SK-N-SH treated with all-trans-retinoic acid at 6 μM for 48 hours (cell line): Measurements from ENCODE around the gene NUP93.

Source experiments
- ATAC-seq: fragments of 200-7000 bp; cut with Tn5 transposase; 3 replicates; pipeline ENCODE4 v1.9.1; 2020; ENCODE audit warnings: mild to moderate bottlenecking, moderate library complexity
- ARNTL ChIP-seq: fragments of 450-650 bp; formaldehyde crosslinking; IDR thresholded peaks from 2 replicates; pipeline ENCODE4 v1.5.0; 2020; ENCODE audit warnings: low read depth, mild to moderate bottlenecking, moderate library complexity, borderline replicate concordance
- BACH2 ChIP-seq: fragments of 250-450 bp; sonication (Bioruptor Pico); IDR thresholded peaks from 2 replicates; pipeline ENCODE4 v1.9.0; 2021; ENCODE audit warnings: mild to moderate bottlenecking, borderline replicate concordance
- CREB5 ChIP-seq: fragments of 250-450 bp; sonication (Bioruptor Pico); IDR thresholded peaks from 2 replicates; pipeline ENCODE4 v1.5.1; 2020; ENCODE audit warnings: low read depth, mild to moderate bottlenecking, moderate library complexity
- CSDC2 ChIP-seq: fragments of 250-450 bp; sonication (Bioruptor Pico); IDR thresholded peaks from 2 replicates; pipeline ENCODE4 v1.5.0; 2020; ENCODE audit warnings: mild to moderate bottlenecking, moderate library complexity
- ISL1 ChIP-seq: fragments of 250-450 bp; sonication (Bioruptor Pico); IDR thresholded peaks from 2 replicates; pipeline ENCODE4 v2.1.2; 2022; ENCODE audit warnings: mild to moderate bottlenecking, moderate library complexity
- OSR1 ChIP-seq: fragments of 250-450 bp; sonication (Bioruptor Pico); IDR thresholded peaks from 2 replicates; pipeline ENCODE4 v1.8.0; 2022; ENCODE audit warnings: moderate library complexity, mild to moderate bottlenecking, inconsistent platforms
- RARB ChIP-seq: fragments of 250-450 bp; sonication (Bioruptor Pico); IDR thresholded peaks from 2 replicates; pipeline ENCODE4 v1.8.0; 2021; ENCODE audit warnings: mild to moderate bottlenecking, moderate library complexity
- SNAI2 ChIP-seq: fragments of 250-450 bp; sonication (Bioruptor Pico); IDR thresholded peaks from 2 replicates; pipeline ENCODE4 v1.5.0; 2020; ENCODE audit warnings: mild to moderate bottlenecking, moderate library complexity
- TCF4 ChIP-seq: fragments of 250-450 bp; sonication (Bioruptor Pico); IDR thresholded peaks from 2 replicates; pipeline ENCODE4 v1.8.0; 2021; ENCODE audit warnings: mild to moderate bottlenecking, moderate library complexity, borderline replicate concordance
- TOX ChIP-seq: fragments of 250-450 bp; sonication (Bioruptor Pico); IDR thresholded peaks from 2 replicates; pipeline ENCODE4 v1.8.0; 2021; ENCODE audit warnings: mild to moderate bottlenecking, moderate library complexity, borderline replicate concordance
- TSHZ2 ChIP-seq: fragments of 250-450 bp; sonication (Bioruptor Pico); IDR thresholded peaks from 2 replicates; pipeline ENCODE4 v1.5.0; 2020; ENCODE audit warnings: mild to moderate bottlenecking, moderate library complexity
- ZFP3 ChIP-seq: fragments of 250-450 bp; sonication (Bioruptor Pico); IDR thresholded peaks from 2 replicates; pipeline ENCODE4 v1.5.0; 2020; ENCODE audit warnings: mild to moderate bottlenecking, moderate library complexity
- ZNF70 ChIP-seq: fragments of 450-650 bp; formaldehyde crosslinking; IDR thresholded peaks from 2 replicates; pipeline ENCODE4 v1.5.0; 2020; ENCODE audit warnings: mild to moderate bottlenecking, moderate library complexity
- TF ChIP-seq, protein P1 (sequence below): fragments of 250-450 bp; sonication (Bioruptor Pico); IDR thresholded peaks from 2 replicates; pipeline ENCODE4 v1.5.1; 2021; ENCODE audit warnings: mild to moderate bottlenecking, moderate library complexity

Gene NUP93

DNA sequence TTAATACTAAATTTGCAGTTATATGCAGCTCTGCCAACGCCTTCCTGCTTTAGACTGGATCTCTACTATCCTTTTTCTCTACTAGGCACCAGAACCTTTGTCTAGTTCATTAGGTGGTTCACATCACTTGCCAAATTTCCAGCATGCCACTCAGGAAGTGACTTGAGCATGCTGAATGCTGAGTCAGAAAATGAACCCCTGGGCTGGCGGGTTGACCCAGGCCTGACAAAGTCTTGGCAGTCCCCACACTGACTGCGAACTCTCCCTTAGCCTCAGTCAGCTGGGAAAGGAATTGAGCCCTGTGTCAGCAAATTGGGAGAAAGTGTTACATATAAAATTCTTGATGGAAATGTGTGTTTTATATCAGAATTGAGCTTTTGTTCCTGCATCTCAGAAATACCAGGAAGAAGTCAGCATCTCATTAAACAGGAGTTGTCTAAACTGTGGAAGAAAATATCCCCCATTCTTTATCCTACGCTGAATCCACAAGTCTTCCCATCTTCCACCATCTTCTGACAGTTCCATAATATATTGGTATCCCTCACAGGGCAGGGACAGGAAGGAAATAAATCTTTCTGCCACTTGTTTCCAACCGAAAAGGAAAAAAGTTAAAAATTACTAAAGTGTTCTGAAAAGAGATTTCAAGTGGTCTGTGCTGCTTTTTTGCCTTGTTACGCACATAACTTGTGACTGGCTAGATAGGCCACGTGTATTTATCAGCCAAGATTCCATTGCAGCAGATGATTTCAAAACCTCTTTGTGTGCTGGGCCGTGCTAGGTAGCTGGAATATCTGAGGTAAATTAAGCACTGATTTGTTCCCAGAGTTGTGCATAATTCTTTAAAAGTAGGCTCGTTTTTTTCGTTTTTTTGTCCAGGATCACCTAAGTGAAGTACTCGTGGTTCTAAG lies 118.4 kb downstream of the NUP93 start:
- ATAC-seq = peak; percentile 57
- TF ChIP-seq ISL1 (CRISPR knock-in tag) (no peak), RARB (CRISPR knock-in tag) (no peak), TSHZ2 (no peak)
- TF ChIP-seq, all 23 proteins: peak for 0

DNA sequence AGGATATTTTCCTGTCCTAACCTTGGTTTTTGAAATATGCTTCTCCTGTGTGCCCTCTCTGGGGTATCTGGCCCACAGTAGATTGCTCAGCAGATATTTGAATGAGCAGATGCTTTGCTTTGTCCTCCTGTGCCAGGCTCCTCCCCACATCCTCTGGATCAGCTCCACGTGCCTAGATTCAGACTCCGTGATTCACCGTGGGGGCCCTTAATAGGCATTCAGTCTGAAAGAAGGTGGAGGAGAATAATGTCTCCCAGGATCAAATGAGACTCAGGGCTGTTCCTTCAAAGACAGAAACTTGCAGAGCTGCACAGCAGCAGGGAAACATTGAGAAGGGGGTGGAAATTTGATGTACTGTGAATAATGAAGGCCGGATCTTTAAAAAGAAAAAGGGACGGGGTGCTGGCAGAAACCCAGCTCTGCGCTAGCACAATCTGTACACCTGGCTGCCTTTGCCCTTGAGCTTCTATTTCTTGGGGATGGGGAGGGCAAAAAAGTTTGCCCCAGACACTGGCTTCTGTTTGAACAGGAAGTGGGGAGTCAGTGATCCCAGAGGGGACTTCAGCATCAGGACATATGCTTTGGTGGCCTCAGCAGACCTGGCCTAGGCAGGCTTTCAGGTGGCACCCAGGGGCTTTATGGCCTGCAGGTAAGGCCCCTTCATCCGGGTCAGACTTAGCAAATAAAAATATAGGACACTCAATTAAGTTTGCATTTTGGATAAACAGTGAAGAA lies 119.2 kb downstream of the NUP93 start:
- TF ChIP-seq, protein P1, sequence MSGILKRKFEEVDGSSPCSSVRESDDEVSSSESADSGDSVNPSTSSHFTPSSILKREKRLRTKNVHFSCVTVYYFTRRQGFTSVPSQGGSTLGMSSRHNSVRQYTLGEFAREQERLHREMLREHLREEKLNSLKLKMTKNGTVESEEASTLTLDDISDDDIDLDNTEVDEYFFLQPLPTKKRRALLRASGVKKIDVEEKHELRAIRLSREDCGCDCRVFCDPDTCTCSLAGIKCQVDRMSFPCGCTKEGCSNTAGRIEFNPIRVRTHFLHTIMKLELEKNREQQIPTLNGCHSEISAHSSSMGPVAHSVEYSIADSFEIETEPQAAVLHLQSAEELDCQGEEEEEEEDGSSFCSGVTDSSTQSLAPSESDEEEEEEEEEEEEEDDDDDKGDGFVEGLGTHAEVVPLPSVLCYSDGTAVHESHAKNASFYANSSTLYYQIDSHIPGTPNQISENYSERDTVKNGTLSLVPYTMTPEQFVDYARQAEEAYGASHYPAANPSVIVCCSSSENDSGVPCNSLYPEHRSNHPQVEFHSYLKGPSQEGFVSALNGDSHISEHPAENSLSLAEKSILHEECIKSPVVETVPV (CRISPR knock-in tag) = no peak
- TF ChIP-seq CSDC2 (CRISPR knock-in tag) (no peak), RARB (CRISPR knock-in tag) (no peak), OSR1 (CRISPR knock-in tag) (no peak)
- peak; percentile 80 for ATAC-seq

DNA sequence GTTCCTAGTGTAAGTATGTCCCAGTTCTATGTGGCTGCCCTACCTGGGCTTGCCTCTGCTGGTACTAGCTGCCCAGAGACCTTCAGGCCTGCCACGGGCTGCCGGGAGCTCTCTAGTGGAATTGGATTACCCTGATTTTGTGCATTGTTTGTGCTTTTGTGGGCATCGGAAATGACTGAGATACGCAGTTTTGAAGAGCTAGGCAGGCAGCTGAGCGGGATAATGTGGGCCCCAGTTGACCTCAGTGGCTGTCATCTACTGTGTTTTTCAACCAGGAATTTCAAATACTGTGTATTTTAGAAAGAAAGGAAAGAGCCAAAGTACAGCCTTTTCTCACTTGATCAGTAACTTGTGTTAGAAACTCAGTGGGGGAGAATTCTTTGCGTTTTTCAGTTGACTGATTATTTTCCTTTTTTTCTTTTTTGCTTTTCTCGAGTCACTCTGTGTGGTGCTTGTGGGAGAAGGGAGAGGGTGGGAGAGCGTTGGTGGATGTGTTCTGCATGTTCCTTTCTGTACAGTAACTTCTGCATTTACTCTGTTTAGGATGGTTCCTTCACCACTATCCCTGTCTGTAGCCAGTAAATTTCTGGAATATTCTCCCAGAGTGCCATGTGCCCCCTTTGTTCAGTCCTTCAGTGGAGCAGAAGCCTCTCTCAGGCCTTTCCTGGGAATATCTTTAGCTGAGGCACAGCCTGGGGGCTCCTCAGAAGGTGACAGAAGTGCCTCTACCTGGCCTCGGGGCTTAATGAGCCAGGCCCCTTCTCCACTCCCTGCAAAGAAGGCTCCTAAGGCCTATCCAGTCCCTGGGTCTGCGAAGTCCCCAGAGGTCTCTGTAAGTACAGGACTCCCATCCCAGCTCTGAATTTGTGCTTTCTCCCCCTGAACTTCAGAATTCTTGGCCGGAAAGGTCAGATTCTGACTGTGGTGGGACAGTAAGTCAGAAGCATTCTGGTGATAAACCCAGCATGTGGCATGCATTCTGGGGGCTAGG lies 120.1 kb downstream of the NUP93 start:
- TF ChIP-seq CREB5 (CRISPR knock-in tag) (no peak), TSHZ2 (no peak), ZNF70 (CRISPR knock-in tag) (no peak), SNAI2 (CRISPR knock-in tag) (no peak), ZFP3 (CRISPR knock-in tag) (no peak), OSR1 (CRISPR knock-in tag) (no peak), TCF4 (CRISPR knock-in tag) (no peak), BACH2 (CRISPR knock-in tag) (no peak), ARNTL (CRISPR knock-in tag) (no peak)
- peak; percentile 3; the same call in 2 of the 3 replicates for ATAC-seq

- TF ChIP-seq TOX = no peak
- TF ChIP-seq TSHZ2 = no peak
Observed at GRCh38 chr16:56851671-56852400, 121.9 kb downstream of the NUP93 start.

More at GRCh38 chr16:56851671-56852400, 121.9 kb downstream of the NUP93 start:
- ATAC-seq = no peak
